Measurements from ENCODE around the gene ZNHIT6.

DNA sequence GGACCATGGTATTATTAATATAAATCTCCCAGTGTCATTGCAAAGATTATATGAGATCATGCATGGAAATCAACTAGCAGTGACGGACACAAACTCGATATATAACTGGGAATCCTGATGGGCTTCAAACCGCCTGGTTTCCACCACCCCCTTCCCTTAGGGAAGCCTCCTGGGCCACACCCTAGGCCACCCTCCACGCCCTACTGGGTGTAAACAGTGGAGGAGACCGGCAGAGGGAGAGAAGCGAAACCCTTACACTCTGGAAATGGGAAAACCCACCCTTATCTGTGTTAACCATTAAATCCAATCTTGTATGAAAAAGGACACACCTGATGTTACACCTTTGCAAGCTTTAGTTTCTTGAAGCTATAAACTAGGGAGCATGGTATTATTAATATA lies 595 bp upstream of the ZNHIT6 start:
- TF ChIP-seq SP2 (IDR thresholded peaks at IDR 0.05; ENCODE audit: low read length) (no peak), RXRA (IDR thresholded peaks at IDR 0.05; ENCODE audit: insufficient read depth, low read depth, low read length) (no peak), TCF12 (IDR thresholded peaks at IDR 0.05; ENCODE audit: low read depth, low read length) (no peak), CTCF (IDR thresholded peaks at IDR 0.05; ENCODE audit: control extremely low read depth in 1 of 3, insufficient read depth in 1 of 3, low read depth in 1 of 3, low read length in 3 of 3) (no peak), TAF1 (IDR thresholded peaks at IDR 0.05; ENCODE audit: low read depth, low read length) (no peak), POLR2A (IDR thresholded peaks at IDR 0.05; ENCODE audit: control extremely low read depth in 1 of 2, low read depth in 2 of 2, low read length in 2 of 2) (no peak)
- TF ChIP-seq, protein P1, sequence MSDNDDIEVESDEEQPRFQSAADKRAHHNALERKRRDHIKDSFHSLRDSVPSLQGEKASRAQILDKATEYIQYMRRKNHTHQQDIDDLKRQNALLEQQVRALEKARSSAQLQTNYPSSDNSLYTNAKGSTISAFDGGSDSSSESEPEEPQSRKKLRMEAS (IDR thresholded peaks at IDR 0.05): no peak
